Vagina (tissue), 2 donors: ENCODE results near the gene ITLN2.

Source experiments
- POLR2A ChIP-seq, 2 donors: fragments of 450-650 bp; IDR thresholded peaks; one replicate each; pipeline ENCODE4 v1.6.1; 2017; ENCODE audit warnings: antibody characterized with exemption in 2 of 2, mild to moderate bottlenecking in 2 of 2, moderate library complexity in 2 of 2
- POLR2AphosphoS5 ChIP-seq, 2 donors: sonication (generic); formaldehyde crosslinking; IDR thresholded peaks; one replicate each; pipeline ENCODE4 v1.9.0; 2017; ENCODE audit warnings: antibody characterized with exemption in 2 of 2, mild to moderate bottlenecking in 2 of 2, low read depth in 1 of 2; ENCODE audit not compliant: insufficient read depth in 1 of 2

DNA sequence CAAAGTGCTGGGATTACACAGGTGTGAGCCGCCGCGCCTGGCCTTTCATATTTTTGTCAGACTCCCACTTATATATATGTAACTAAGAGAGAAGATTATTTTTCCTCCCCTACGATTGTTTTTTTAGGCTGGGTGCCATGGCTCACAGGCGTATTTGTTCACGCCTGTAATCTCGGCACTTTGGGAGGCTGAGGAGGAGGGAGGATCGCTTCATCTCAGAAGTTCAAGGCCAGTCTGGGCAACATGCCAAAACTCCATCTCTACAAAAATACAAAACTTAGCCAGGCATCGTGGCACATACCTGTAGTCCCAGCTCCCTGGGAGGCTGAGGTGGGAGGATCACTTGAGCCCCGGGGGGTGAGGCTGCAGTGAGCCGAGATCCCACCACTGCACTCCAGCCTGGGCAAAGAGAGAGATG, 23.9 kb upstream of the ITLN2 start:
- no peak for TF ChIP-seq POLR2A (IDR thresholded peaks at IDR 0.05)
- no peak for TF ChIP-seq POLR2AphosphoS5 (IDR thresholded peaks at IDR 0.05; ENCODE audit: insufficient read depth in 1 of 2, low read depth in 1 of 2)
